HL-60 (cell line): ENCODE results near the gene LRRC8A.

Experiments used
- GABPA ChIP-seq: IDR thresholded peaks from 2 replicates; pipeline ENCODE4 v1.6.1; 2012; ENCODE audit warnings: low read depth
- POLR2AphosphoS5 ChIP-seq: IDR thresholded peaks from 2 replicates; pipeline ENCODE4 v1.6.1; 2012; ENCODE audit warnings: low read depth
- SPI1 ChIP-seq: IDR thresholded peaks from 2 replicates; pipeline ENCODE4 v1.6.1; 2012; ENCODE audit warnings: low read depth, mild to moderate bottlenecking, borderline replicate concordance
- TF ChIP-seq, protein P1 (sequence below): IDR thresholded peaks from one replicate; pipeline ENCODE4 v1.5.1; 2011; ENCODE audit warnings: low read length, control low read depth, inconsistent platforms; ENCODE audit not compliant: insufficient read depth
- TF ChIP-seq, protein P2 (sequence below): IDR thresholded peaks from 2 replicates; pipeline ENCODE4 v1.6.1; 2012; ENCODE audit warnings: low read depth; ENCODE audit not compliant: insufficient replicate concordance

DNA sequence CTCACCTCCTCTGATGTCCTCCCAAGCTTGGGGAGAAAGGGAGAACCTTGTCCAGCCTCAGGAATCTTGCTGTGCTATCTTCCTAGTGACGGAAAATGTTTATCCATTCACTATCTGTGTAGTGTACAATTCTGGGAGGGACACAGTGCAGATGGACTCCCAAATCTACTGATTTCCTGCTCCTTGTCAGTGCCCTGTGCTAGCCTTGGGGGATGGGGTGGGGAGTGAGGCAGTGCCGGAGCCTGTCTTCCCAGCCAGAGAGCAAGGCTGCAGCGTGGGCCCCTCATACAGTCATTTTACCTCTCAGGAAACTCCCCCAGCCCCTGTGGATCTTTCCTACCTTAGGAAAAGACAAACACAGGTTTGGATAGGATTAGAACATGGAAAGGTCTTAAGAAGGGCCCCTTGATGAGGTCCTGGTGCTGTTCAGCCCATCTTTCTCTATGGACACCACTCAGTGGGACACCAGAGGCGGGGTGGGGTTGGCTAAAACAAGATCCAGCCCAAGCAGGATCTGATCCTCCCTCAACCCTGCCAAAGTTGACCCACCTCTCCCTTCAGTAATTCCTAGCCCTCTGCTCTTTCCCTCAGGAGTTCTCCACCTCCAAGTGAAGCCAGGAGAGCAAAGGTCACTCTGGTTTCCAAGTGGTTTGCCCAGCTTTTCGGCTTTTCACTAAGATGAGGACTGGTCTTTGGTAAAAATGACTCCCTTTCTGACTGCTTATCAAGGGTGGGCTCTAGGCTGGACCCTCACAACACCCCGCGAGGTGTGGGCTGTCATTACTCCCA, 62.1 kb downstream of the LRRC8A start:
- TF ChIP-seq, protein P1, sequence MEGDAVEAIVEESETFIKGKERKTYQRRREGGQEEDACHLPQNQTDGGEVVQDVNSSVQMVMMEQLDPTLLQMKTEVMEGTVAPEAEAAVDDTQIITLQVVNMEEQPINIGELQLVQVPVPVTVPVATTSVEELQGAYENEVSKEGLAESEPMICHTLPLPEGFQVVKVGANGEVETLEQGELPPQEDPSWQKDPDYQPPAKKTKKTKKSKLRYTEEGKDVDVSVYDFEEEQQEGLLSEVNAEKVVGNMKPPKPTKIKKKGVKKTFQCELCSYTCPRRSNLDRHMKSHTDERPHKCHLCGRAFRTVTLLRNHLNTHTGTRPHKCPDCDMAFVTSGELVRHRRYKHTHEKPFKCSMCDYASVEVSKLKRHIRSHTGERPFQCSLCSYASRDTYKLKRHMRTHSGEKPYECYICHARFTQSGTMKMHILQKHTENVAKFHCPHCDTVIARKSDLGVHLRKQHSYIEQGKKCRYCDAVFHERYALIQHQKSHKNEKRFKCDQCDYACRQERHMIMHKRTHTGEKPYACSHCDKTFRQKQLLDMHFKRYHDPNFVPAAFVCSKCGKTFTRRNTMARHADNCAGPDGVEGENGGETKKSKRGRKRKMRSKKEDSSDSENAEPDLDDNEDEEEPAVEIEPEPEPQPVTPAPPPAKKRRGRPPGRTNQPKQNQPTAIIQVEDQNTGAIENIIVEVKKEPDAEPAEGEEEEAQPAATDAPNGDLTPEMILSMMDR = no peak
- TF ChIP-seq, protein P2, sequence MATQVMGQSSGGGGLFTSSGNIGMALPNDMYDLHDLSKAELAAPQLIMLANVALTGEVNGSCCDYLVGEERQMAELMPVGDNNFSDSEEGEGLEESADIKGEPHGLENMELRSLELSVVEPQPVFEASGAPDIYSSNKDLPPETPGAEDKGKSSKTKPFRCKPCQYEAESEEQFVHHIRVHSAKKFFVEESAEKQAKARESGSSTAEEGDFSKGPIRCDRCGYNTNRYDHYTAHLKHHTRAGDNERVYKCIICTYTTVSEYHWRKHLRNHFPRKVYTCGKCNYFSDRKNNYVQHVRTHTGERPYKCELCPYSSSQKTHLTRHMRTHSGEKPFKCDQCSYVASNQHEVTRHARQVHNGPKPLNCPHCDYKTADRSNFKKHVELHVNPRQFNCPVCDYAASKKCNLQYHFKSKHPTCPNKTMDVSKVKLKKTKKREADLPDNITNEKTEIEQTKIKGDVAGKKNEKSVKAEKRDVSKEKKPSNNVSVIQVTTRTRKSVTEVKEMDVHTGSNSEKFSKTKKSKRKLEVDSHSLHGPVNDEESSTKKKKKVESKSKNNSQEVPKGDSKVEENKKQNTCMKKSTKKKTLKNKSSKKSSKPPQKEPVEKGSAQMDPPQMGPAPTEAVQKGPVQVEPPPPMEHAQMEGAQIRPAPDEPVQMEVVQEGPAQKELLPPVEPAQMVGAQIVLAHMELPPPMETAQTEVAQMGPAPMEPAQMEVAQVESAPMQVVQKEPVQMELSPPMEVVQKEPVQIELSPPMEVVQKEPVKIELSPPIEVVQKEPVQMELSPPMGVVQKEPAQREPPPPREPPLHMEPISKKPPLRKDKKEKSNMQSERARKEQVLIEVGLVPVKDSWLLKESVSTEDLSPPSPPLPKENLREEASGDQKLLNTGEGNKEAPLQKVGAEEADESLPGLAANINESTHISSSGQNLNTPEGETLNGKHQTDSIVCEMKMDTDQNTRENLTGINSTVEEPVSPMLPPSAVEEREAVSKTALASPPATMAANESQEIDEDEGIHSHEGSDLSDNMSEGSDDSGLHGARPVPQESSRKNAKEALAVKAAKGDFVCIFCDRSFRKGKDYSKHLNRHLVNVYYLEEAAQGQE = no peak
- TF ChIP-seq POLR2AphosphoS5 = no peak
- no peak for TF ChIP-seq GABPA
- TF ChIP-seq SPI1 = no peak
